Uterus (tissue), 2 donors: Measurements from ENCODE around the gene SCCPDH.

Experiments used
- CTCF ChIP-seq, 4 experiments: fragments of 200-600 bp in 2 of 4; fragments of 450-650 bp in 2 of 4; sonication (generic) in 2 of 4; IDR thresholded peaks; one replicate each; pipeline ENCODE4 v1.5.1; 2016 to 2019; ENCODE audit warnings: antibody characterized with exemption in 4 of 4, mild to moderate bottlenecking in 2 of 4, moderate library complexity in 1 of 4
- POLR2A ChIP-seq, 2 donors: fragments of 450-650 bp; IDR thresholded peaks; one replicate each; pipeline ENCODE4 v1.6.1; 2016; ENCODE audit warnings: antibody characterized with exemption in 2 of 2, mild to moderate bottlenecking in 1 of 2, moderate library complexity in 1 of 2

GRCh38 chr1:246780264-246780663 is 56.1 kb downstream of the SCCPDH start:
- TF ChIP-seq CTCF (IDR thresholded peaks at IDR 0.05) (no peak), POLR2A (IDR thresholded peaks at IDR 0.05) (no peak)
